NCI-H128 (cell line): Measurements from ENCODE around the gene TIGD6.
"Not testable (repeated sequence)": the region's sequence is repeated elsewhere in the genome, so short reads cannot be mapped to it uniquely, and the experiment has no call there.

Experiments
- DNase-seq: peaks from one replicate; lab custom pipeline; 2025; ENCODE audit not compliant: unreplicated experiment; lab: John Stamatoyannopoulos, UW

TIGD6 gene

GRCh38 chr5:149943177-149943949, 57.1 kb downstream of the TIGD6 start:
- DNase-seq = not testable (repeated sequence)
